ENCODE results near the gene CA10.

Gene CA10

DNA sequence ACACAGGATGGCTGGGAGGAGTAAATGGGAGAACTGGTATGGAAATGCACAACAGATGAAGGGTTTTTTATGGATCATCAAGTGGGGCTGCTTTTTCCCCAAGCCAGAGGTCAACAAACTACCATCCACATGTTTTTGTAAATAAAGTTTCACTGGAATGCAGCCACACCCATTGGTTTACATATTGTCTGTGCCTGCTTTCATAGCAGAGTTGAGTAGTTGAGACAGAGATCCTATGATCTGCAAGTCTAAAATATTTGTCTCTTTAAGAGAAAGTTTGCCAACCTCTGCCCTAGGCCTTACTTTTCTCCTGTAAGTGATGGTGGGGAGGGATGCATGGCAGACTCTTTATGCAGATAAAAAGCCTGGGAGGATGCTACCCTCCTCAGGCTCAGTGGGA, 341.4 kb downstream of the CA10 start:
- Histone ChIP-seq H3K9ac (ENCODE audit: low read length) (no peak overlapping the region), H3K9me2 (replicated peaks; ENCODE audit: insufficient read depth, low read length) (no peaks in the 10 kb centered on the region), H3K79me2 (ENCODE audit: insufficient read depth, low read length) (no peaks in the 10 kb centered on the region), H3K27ac (ENCODE audit: low read depth, low read length) (no peak overlapping the region), H3K36me3 (ENCODE audit: low read length) (no peaks in the 10 kb centered on the region), H4K20me1 (ENCODE audit: low read depth, low read length) (no peaks in the 10 kb centered on the region), H2AFZ (ENCODE audit: low read depth, low read length, severe bottlenecking) (no peak overlapping the region), H3F3A (ENCODE audit: insufficient read depth) (no peaks in the 10 kb centered on the region), H3K4me3 (ENCODE audit: insufficient read depth, low read length, poor library complexity, severe bottlenecking) (no peak overlapping the region), H3K9me3 (ENCODE audit: insufficient read depth, low read length) (no peaks in the 10 kb centered on the region), H3K4me2 (ENCODE audit: low read depth, low read length, poor library complexity, severe bottlenecking) (no peak overlapping the region), H3K27me3 (ENCODE audit: low read length) (no peaks in the 10 kb centered on the region)
- TF ChIP-seq EZH2phosphoT487 (conservative IDR thresholded peaks at IDR 0.05; ENCODE audit: low read length) = no peak
- TF ChIP-seq, protein P1, sequence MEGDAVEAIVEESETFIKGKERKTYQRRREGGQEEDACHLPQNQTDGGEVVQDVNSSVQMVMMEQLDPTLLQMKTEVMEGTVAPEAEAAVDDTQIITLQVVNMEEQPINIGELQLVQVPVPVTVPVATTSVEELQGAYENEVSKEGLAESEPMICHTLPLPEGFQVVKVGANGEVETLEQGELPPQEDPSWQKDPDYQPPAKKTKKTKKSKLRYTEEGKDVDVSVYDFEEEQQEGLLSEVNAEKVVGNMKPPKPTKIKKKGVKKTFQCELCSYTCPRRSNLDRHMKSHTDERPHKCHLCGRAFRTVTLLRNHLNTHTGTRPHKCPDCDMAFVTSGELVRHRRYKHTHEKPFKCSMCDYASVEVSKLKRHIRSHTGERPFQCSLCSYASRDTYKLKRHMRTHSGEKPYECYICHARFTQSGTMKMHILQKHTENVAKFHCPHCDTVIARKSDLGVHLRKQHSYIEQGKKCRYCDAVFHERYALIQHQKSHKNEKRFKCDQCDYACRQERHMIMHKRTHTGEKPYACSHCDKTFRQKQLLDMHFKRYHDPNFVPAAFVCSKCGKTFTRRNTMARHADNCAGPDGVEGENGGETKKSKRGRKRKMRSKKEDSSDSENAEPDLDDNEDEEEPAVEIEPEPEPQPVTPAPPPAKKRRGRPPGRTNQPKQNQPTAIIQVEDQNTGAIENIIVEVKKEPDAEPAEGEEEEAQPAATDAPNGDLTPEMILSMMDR (IDR thresholded peaks at IDR 0.05; ENCODE audit: insufficient read depth, low read length, poor library complexity, severe bottlenecking) = no peak

GRCh38 chr17:51815097-51815496, 343.4 kb downstream of the CA10 start:
- H3K4me2 ChIP-seq (ENCODE audit: low read depth, low read length, poor library complexity, severe bottlenecking) = no peak overlapping the region
- no peak overlapping the region for H2AFZ ChIP-seq (ENCODE audit: low read depth, low read length, severe bottlenecking)
- no peaks in the 10 kb centered on the region for H3F3A ChIP-seq (ENCODE audit: insufficient read depth)
- H3K9me2 ChIP-seq (replicated peaks; ENCODE audit: insufficient read depth, low read length) = no peaks in the 10 kb centered on the region
- no peak overlapping the region for H3K27ac ChIP-seq (ENCODE audit: low read depth, low read length)
- H3K36me3 ChIP-seq (ENCODE audit: low read length) = no peaks in the 10 kb centered on the region
- TF ChIP-seq, protein P1 (IDR thresholded peaks at IDR 0.05; ENCODE audit: insufficient read depth, low read length, poor library complexity, severe bottlenecking) = no peak
- TF ChIP-seq EZH2phosphoT487 (conservative IDR thresholded peaks at IDR 0.05; ENCODE audit: low read length) = no peak
- no peaks in the 10 kb centered on the region for H4K20me1 ChIP-seq (ENCODE audit: low read depth, low read length)
- H3K9me3 ChIP-seq (ENCODE audit: insufficient read depth, low read length) = no peaks in the 10 kb centered on the region
- H3K9ac ChIP-seq (ENCODE audit: low read length) = no peak overlapping the region
- no peak overlapping the region for H3K4me3 ChIP-seq (ENCODE audit: insufficient read depth, low read length, poor library complexity, severe bottlenecking)
- H3K79me2 ChIP-seq (ENCODE audit: insufficient read depth, low read length) = no peaks in the 10 kb centered on the region
- H3K27me3 ChIP-seq (ENCODE audit: low read length) = no peaks in the 10 kb centered on the region

- Histone ChIP-seq H3K9ac (ENCODE audit: low read length) (no peak overlapping the region), H2AFZ (ENCODE audit: low read depth, low read length, severe bottlenecking) (no peak overlapping the region), H3K4me2 (ENCODE audit: low read depth, low read length, poor library complexity, severe bottlenecking) (no peak overlapping the region), H3K9me3 (ENCODE audit: insufficient read depth, low read length) (no peaks in the 10 kb centered on the region), H3K27ac (ENCODE audit: low read depth, low read length) (no peak overlapping the region), H3F3A (ENCODE audit: insufficient read depth) (no peaks in the 10 kb centered on the region), H3K9me2 (replicated peaks; ENCODE audit: insufficient read depth, low read length) (no peaks in the 10 kb centered on the region), H3K4me3 (ENCODE audit: insufficient read depth, low read length, poor library complexity, severe bottlenecking) (no peak overlapping the region), H4K20me1 (ENCODE audit: low read depth, low read length) (no peaks in the 10 kb centered on the region), H3K36me3 (ENCODE audit: low read length) (no peaks in the 10 kb centered on the region), H3K27me3 (ENCODE audit: low read length) (no peaks in the 10 kb centered on the region), H3K79me2 (ENCODE audit: insufficient read depth, low read length) (no peaks in the 10 kb centered on the region)
- TF ChIP-seq EZH2phosphoT487 (conservative IDR thresholded peaks at IDR 0.05; ENCODE audit: low read length) = no peak
Observed at GRCh38 chr17:51814521-51814920, 344.0 kb downstream of the CA10 start.

DNA sequence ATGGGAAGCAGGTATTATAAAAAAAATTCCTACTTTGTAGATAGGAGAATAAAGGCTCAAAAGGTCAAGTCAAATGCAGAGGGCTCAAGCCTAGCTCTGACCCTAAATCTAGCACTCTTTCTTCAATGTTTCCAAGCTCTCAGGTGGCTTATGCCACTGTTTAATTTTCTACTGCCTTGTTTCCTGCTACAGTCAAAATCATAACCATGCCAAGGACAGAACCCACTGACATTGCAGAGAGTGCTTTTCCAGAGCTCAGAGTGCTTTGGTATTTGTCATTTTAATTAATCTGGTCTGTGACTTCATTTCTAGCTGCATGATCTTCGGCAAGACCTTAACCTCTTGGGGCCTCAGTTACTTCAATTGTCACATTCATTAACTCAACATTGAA, 344.7 kb downstream of the CA10 start:
- Histone ChIP-seq H3K9me3 (ENCODE audit: insufficient read depth, low read length) (no peaks in the 10 kb centered on the region), H3K9ac (ENCODE audit: low read length) (no peak overlapping the region), H3F3A (ENCODE audit: insufficient read depth) (no peaks in the 10 kb centered on the region), H4K20me1 (ENCODE audit: low read depth, low read length) (no peaks in the 10 kb centered on the region), H3K27ac (ENCODE audit: low read depth, low read length) (no peak overlapping the region), H3K4me2 (ENCODE audit: low read depth, low read length, poor library complexity, severe bottlenecking) (no peak overlapping the region), H3K4me3 (ENCODE audit: insufficient read depth, low read length, poor library complexity, severe bottlenecking) (no peak overlapping the region), H2AFZ (ENCODE audit: low read depth, low read length, severe bottlenecking) (no peak overlapping the region), H3K36me3 (ENCODE audit: low read length) (no peaks in the 10 kb centered on the region), H3K79me2 (ENCODE audit: insufficient read depth, low read length) (no peaks in the 10 kb centered on the region), H3K27me3 (ENCODE audit: low read length) (no peaks in the 10 kb centered on the region), H3K9me2 (replicated peaks; ENCODE audit: insufficient read depth, low read length) (no peaks in the 10 kb centered on the region)
- TF ChIP-seq, protein P1 (IDR thresholded peaks at IDR 0.05; ENCODE audit: insufficient read depth, low read length, poor library complexity, severe bottlenecking) = no peak
- TF ChIP-seq EZH2phosphoT487 (conservative IDR thresholded peaks at IDR 0.05; ENCODE audit: low read length) = no peak

Data from SU-DHL-6 (cell line).